H1 (cell line): Measurements from ENCODE around the gene GRAP. TPM values are rescaled to one million over a fixed set of nuclear protein-coding genes. Genes with fewer than 3 reads are reported as not detected.

Source experiments
- CTCF ChIA-PET: fragments of 300-600 bp; sonication (Branson Sonifier 250); formaldehyde crosslinking; loops from one replicate; lab custom pipeline; 2021; ENCODE audit not compliant: partially characterized antibody; lab: Charles Lee
- POLR2A ChIA-PET: fragments of 300-600 bp; sonication (Branson Sonifier 250); formaldehyde crosslinking; loops from one replicate; lab custom pipeline; 2021; ENCODE audit warnings: inconsistent platforms; ENCODE audit not compliant: partially characterized antibody; lab: Charles Lee
- DNase-seq, 2 experiments: peaks; one replicate each; pipeline versions ENCODE4 v3.0.0 to v3.0.0-alpha.2; 2010 to 2022; ENCODE audit warnings: low spot score in 2 of 2, low read depth in 1 of 2, mixed read lengths in 1 of 2
- FAIRE-seq: peaks from 2 replicates; lab custom pipeline; 2011; peaks lifted over from hg19 to GRCh38; lab: Jason Lieb, UNC
- H2AFZ ChIP-seq: 2 replicates; pipeline ENCODE4 v1.8.1; 2012; ENCODE audit warnings: low read length, inconsistent platforms
- H2AK5ac ChIP-seq: 2 replicates; pipeline ENCODE4 v1.6.1; 2013; ENCODE audit warnings: low read depth, low read length
- H2BK120ac ChIP-seq: replicated peaks from 2 replicates; pipeline ENCODE3; 2013; ENCODE audit warnings: low read depth, low read length, inconsistent platforms
- H2BK12ac ChIP-seq: 2 replicates; pipeline ENCODE4 v1.6.1; 2013; ENCODE audit warnings: low read depth, low read length
- H2BK15ac ChIP-seq: 2 replicates; pipeline ENCODE4 v1.6.1; 2013; ENCODE audit warnings: low read length
- H2BK20ac ChIP-seq: 2 replicates; pipeline ENCODE4 v1.6.1; 2013; ENCODE audit warnings: low read length
- H2BK5ac ChIP-seq: 2 replicates; pipeline ENCODE4 v1.6.1; 2013; ENCODE audit warnings: low read depth, low read length
- H3K14ac ChIP-seq: 2 replicates; pipeline ENCODE4 v1.6.1; 2013; ENCODE audit warnings: inconsistent platforms; ENCODE audit not compliant: insufficient read length
- H3K18ac ChIP-seq: 2 replicates; pipeline ENCODE4 v1.6.1; 2013; ENCODE audit warnings: low read length; ENCODE audit errors: extremely low read depth
- H3K23ac ChIP-seq: 2 replicates; pipeline ENCODE4 v1.6.1; 2013; ENCODE audit warnings: inconsistent platforms; ENCODE audit not compliant: insufficient read length
- H3K23me2 ChIP-seq: 2 replicates; pipeline ENCODE4 v1.6.1; 2013; ENCODE audit warnings: low read depth, low read length
- H3K27ac ChIP-seq: 2 replicates; pipeline ENCODE4 v1.6.1; 2011; ENCODE audit warnings: low read depth, low read length, inconsistent platforms
- H3K27me3 ChIP-seq, 4 experiments: replicated peaks in 1 of 4; 1 replicate in 1 of 4; 2 replicates in 3 of 4; pipeline versions ENCODE4 v1.6.1 to v1.8.1; 2011 to 2013; ENCODE audit warnings: low read length in 3 of 4, mild to moderate bottlenecking in 3 of 4, inconsistent platforms in 2 of 4, mixed read lengths in 2 of 4, moderate library complexity in 1 of 4; ENCODE audit not compliant: control insufficient read depth in 3 of 4, insufficient read depth in 3 of 4; ENCODE audit errors: extremely low read depth in 1 of 4
- H3K36me3 ChIP-seq, 4 experiments: 2 replicates each; pipeline versions ENCODE4 v1.6.1 to v1.8.1; 2011 to 2013; ENCODE audit warnings: mild to moderate bottlenecking in 4 of 4, low read length in 3 of 4, moderate library complexity in 2 of 4, control low read depth in 1 of 4, inconsistent platforms in 1 of 4; ENCODE audit not compliant: insufficient read depth in 4 of 4, control insufficient read depth in 2 of 4
- H3K4ac ChIP-seq: replicated peaks from 2 replicates; pipeline ENCODE3; 2013; ENCODE audit warnings: low read length, low read depth, mixed read lengths, inconsistent platforms; ENCODE audit not compliant: insufficient read length
- H3K4me1 ChIP-seq, 4 experiments: replicated peaks in 1 of 4; 1 replicate in 1 of 4; 2 replicates in 3 of 4; pipeline versions ENCODE4 v1.6.1 to v1.8.1; 2011 to 2013; ENCODE audit warnings: low read length in 3 of 4, inconsistent platforms in 2 of 4, mixed read lengths in 1 of 4; ENCODE audit not compliant: insufficient read depth in 4 of 4, control insufficient read depth in 3 of 4
- H3K4me2 ChIP-seq, 2 experiments: 2 replicates each; pipeline versions ENCODE4 v1.6.1 to v1.8.1; 2011 to 2013; ENCODE audit warnings: low read depth in 2 of 2, low read length in 2 of 2, control low read depth in 1 of 2, inconsistent platforms in 1 of 2, mild to moderate bottlenecking in 1 of 2; ENCODE audit not compliant: insufficient read depth in 1 of 2
- H3K4me3 ChIP-seq, 4 experiments: fragments of 200-600, 300-600 bp in 1 of 4; sonication (generic), shearing (Covaris generic), sonication (Bioruptor Twin) in 1 of 4; 2 replicates each; pipeline versions ENCODE4 v1.5.1 to v1.8.1; 2011 to 2016; ENCODE audit warnings: low read length in 4 of 4, low read depth in 3 of 4, control low read depth in 2 of 4, inconsistent platforms in 2 of 4, mild to moderate bottlenecking in 2 of 4, mixed read lengths in 1 of 4, moderate library complexity in 1 of 4; ENCODE audit not compliant: insufficient read depth in 2 of 4; ENCODE audit errors: extremely low read depth in 1 of 4
- H3K56ac ChIP-seq: replicated peaks from 2 replicates; pipeline ENCODE3; 2013; ENCODE audit warnings: low read depth, mild to moderate bottlenecking, mixed read lengths, low read length, inconsistent platforms; ENCODE audit not compliant: insufficient read length
- H3K79me1 ChIP-seq: 2 replicates; pipeline ENCODE4 v1.6.1; 2013; ENCODE audit warnings: low read depth, low read length, control low read depth
- H3K79me2 ChIP-seq, 2 experiments: 2 replicates each; pipeline versions ENCODE4 v1.6.1 to v1.8.1; 2012 to 2013; ENCODE audit warnings: low read length in 2 of 2, mild to moderate bottlenecking in 2 of 2, inconsistent platforms in 1 of 2; ENCODE audit not compliant: insufficient read depth in 2 of 2, control insufficient read depth in 1 of 2
- H3K9ac ChIP-seq, 4 experiments: replicated peaks in 1 of 4; 1 replicate in 1 of 4; 2 replicates in 3 of 4; pipeline versions ENCODE4 v1.6.1 to v1.8.1; 2011 to 2013; ENCODE audit warnings: low read depth in 3 of 4, low read length in 3 of 4, control low read depth in 2 of 4, mild to moderate bottlenecking in 2 of 4, moderate library complexity in 2 of 4, inconsistent platforms in 1 of 4; ENCODE audit errors: extremely low read depth in 1 of 4
- H3K9me3 ChIP-seq, 2 experiments: 2 replicates each; pipeline versions ENCODE4 v1.6.1 to v1.8.1; 2012 to 2013; ENCODE audit warnings: mild to moderate bottlenecking in 2 of 2, moderate library complexity in 2 of 2, control low read depth in 1 of 2, inconsistent platforms in 1 of 2, low read depth in 1 of 2, low read length in 1 of 2, mixed read lengths in 1 of 2; ENCODE audit not compliant: insufficient read depth in 2 of 2
- H4K20me1 ChIP-seq, 2 experiments: replicated peaks in 1 of 2; 2 replicates each; pipeline versions ENCODE3 to v1.8.1; 2011 to 2013; ENCODE audit warnings: inconsistent platforms in 2 of 2, low read length in 2 of 2, mild to moderate bottlenecking in 1 of 2; ENCODE audit not compliant: insufficient read depth in 2 of 2, control insufficient read depth in 1 of 2
- H4K5ac ChIP-seq: 2 replicates; pipeline ENCODE4 v1.6.1; 2013; ENCODE audit warnings: low read length, low read depth, mixed read lengths, inconsistent platforms; ENCODE audit not compliant: insufficient read length
- H4K8ac ChIP-seq: 2 replicates; pipeline ENCODE4 v1.8.0; 2013; ENCODE audit warnings: mild to moderate bottlenecking, moderate library complexity, low read length, inconsistent platforms; ENCODE audit not compliant: insufficient read depth; ENCODE audit errors: extremely low read depth
- H4K91ac ChIP-seq: replicated peaks from 2 replicates; pipeline ENCODE3; 2013; ENCODE audit warnings: low read length, mixed read lengths, inconsistent platforms; ENCODE audit not compliant: insufficient read length
- ASH2L ChIP-seq: fragments of 200-600, 300-600 bp; sonication (generic); IDR thresholded peaks from one replicate; pipeline ENCODE4 v1.7.1; 2017; ENCODE audit warnings: low read length
- CTBP2 ChIP-seq: IDR thresholded peaks from 2 replicates; pipeline ENCODE4 v1.7.0; 2011; ENCODE audit warnings: borderline replicate concordance, mild to moderate bottlenecking, moderate library complexity, mixed read lengths, low read length; ENCODE audit not compliant: insufficient read depth, insufficient read length
- CTCF ChIP-seq, 3 experiments: IDR thresholded peaks; 1 replicate in 2 of 3; 2 replicates in 1 of 3; pipeline versions ENCODE4 v1.5.1 to v1.6.1; 2011; ENCODE audit warnings: low read length in 3 of 3, mild to moderate bottlenecking in 3 of 3, inconsistent platforms in 2 of 3, low read depth in 1 of 3, moderate library complexity in 1 of 3; ENCODE audit not compliant: insufficient read depth in 1 of 3; ENCODE audit errors: control extremely low read depth in 1 of 3
- HDAC6 ChIP-seq: IDR thresholded peaks from one replicate; pipeline ENCODE4 v1.7.1; 2012; ENCODE audit warnings: low read depth, mild to moderate bottlenecking, inconsistent platforms, low read length, moderate library complexity
- PHF8 ChIP-seq: fragments of 200-600 bp; sonication (generic); conservative IDR thresholded peaks from 2 replicates; pipeline ENCODE4 v1.7.1; 2012; ENCODE audit warnings: low read depth, mild to moderate bottlenecking, inconsistent platforms, low read length, moderate library complexity
- POLR2A ChIP-seq, 2 experiments: IDR thresholded peaks; 1 replicate in 1 of 2; 2 replicates in 1 of 2; pipeline ENCODE4 v1.6.1; 2011; ENCODE audit warnings: low read depth in 2 of 2, low read length in 2 of 2, mild to moderate bottlenecking in 2 of 2; ENCODE audit errors: control extremely low read depth in 1 of 2
- SIRT6 ChIP-seq: IDR thresholded peaks from one replicate; pipeline ENCODE4 v1.7.1; 2012; ENCODE audit warnings: low read length, inconsistent platforms
- SP1 ChIP-seq: IDR thresholded peaks from 2 replicates; pipeline ENCODE4 v1.6.1; 2011; ENCODE audit warnings: low read depth, low read length
- USF2 ChIP-seq: IDR thresholded peaks from 2 replicates; pipeline ENCODE4 v1.6.1; 2011; ENCODE audit warnings: low read length, improper control_type of control experiment
- WGBS, 2 experiments: shearing (Covaris generic) in 1 of 2; methylation state at CpG; one replicate each; pipeline versions ENCODE4 v1.1.6 to v1.1.7; 2013 to 2015; ENCODE audit warnings: low lambda C conversion rate in 2 of 2, mixed read lengths in 2 of 2, inconsistent platforms in 1 of 2, low coverage in 1 of 2, missing lambda C conversion rate in 1 of 2; ENCODE audit not compliant: insufficient replicate concordance in 2 of 2, insufficient coverage in 1 of 2, insufficient read length in 1 of 2; ENCODE audit errors: extremely low coverage in 1 of 2, missing lambda C conversion rate in 1 of 2; 5-methylcytosine and 5-hydroxymethylcytosine counted together
- polyA plus RNA-seq, 7 experiments: library from polyadenylated mRNA; depleted of rRNA in 3 of 7; stranded (reverse) in 5 of 7; unstranded in 2 of 7; fragments of >200 nt in 5 of 7; fragments of 200-250 nt in 2 of 7; gene quantifications; 1 replicate in 5 of 7; 2 replicates in 1 of 7; 4 replicates in 1 of 7; pipeline versions ENCODE4 v1.2.1 to v1.2.3, GENCODE V29; 2011 to 2013; ENCODE audit warnings: missing spikeins in 2 of 7, mixed read lengths in 2 of 7
- total RNA-seq: library from RNA; stranded (reverse); fragmentation: NEBNext Ultra II Directional; extraction: Animal tissue kit (Norgen Biotek cat#: 25700); gene quantifications from 2 replicates; pipeline ENCODE4 v1.2.1, GENCODE V29; 2021

Gene GRAP
- total and polyA plus RNA-seq, 2 of the 8 experiments (the other 6 are each of a cell fraction or from before 2014, with no cell fraction given) = 0.18 to 0.24 TPM

GRCh38 chr17:18994631-18995030 lies 52.1 kb downstream of the GRAP start:
- H3K9me3 ChIP-seq = no peaks in the 10 kb centered on the region
- TF ChIP-seq CTBP2 (no peak), SIRT6 (no peak), USF2 (no peak), CTCF (IDR thresholded peaks at IDR 0.05; ENCODE audit: control extremely low read depth in 1 of 3, insufficient read depth in 1 of 3, low read depth in 1 of 3, low read length in 3 of 3) (no peak), PHF8 (no peak), SP1 (no peak), POLR2A (IDR thresholded peaks at IDR 0.05; ENCODE audit: control extremely low read depth in 1 of 2, low read depth in 2 of 2, low read length in 2 of 2) (no peak), HDAC6 (no peak), ASH2L (no peak)
- no peak overlapping the region for H2BK20ac ChIP-seq
- H2BK15ac ChIP-seq = no peak overlapping the region
- no peak overlapping the region for H3K23ac ChIP-seq
- H3K79me2 ChIP-seq = peaks cover 8 to 79% of the 10 kb centered on the region in 2 experiments; a peak in 3 of 4 replicates
- no peak overlapping the region for H3K56ac ChIP-seq
- DNase-seq = no peak
- H4K8ac ChIP-seq = no peak overlapping the region
- H3K23me2 ChIP-seq = no peaks in the 10 kb centered on the region
- H3K36me3 ChIP-seq = peaks cover 0 to 18% (median under 1%) of the 10 kb centered on the region in 4 experiments; a peak in 3 of 8 replicates
- no peak overlapping the region for H2AK5ac ChIP-seq
- whole genome bisulfite sequencing, 2 experiments = 91% methylated on average over 1 of the region's 1 CpG; no CpG with 5 or more reads in 1 of the 2 experiments
- H3K4me3 ChIP-seq = no peak overlapping the region
- H4K5ac ChIP-seq = no peak overlapping the region
- H3K4me1 ChIP-seq = no peaks in the 10 kb centered on the region
- no peak overlapping the region for H3K9ac ChIP-seq
- no peak overlapping the region for H4K91ac ChIP-seq
- no peaks in the 10 kb centered on the region for H3K27me3 ChIP-seq
- no peak overlapping the region for H2BK120ac ChIP-seq
- no peak overlapping the region for H3K27ac ChIP-seq
- no peak for FAIRE-seq
- H2BK5ac ChIP-seq = no peak overlapping the region
- no peak overlapping the region for H3K4me2 ChIP-seq
- no peak overlapping the region for H2BK12ac ChIP-seq
- no peak overlapping the region for H2AFZ ChIP-seq
- no peak overlapping the region for H3K18ac ChIP-seq
- ChIA-PET CTCF (interaction anchor here (0.9 to 2.1 kb wide), 4 partner anchors 9 to 34 kb away, joined by 3 to 10 read pairs (median 4); no protein-coding TSS in a partner anchor), POLR2A (interaction anchor here (0.7 to 1.7 kb wide), 4 partner anchors 8 to 34 kb away, joined by 3 to 6 read pairs (median 4); no protein-coding TSS in a partner anchor)
- peaks cover 14 to 33% of the 10 kb centered on the region in 2 experiments for H4K20me1 ChIP-seq
- no peak overlapping the region for H3K14ac ChIP-seq
- H3K4ac ChIP-seq = no peak overlapping the region
- H3K79me1 ChIP-seq = peaks cover 39% of the 10 kb centered on the region
